Stimulated activated CD4-positive, alpha-beta T cell treated with anti-CD3 and anti-CD28 coated beads, Interleukin-2, amount 100 ng/mL, for 24 hours (primary cell): ENCODE measurements around the gene APP.
"Not testable (repeated sequence)": the region's sequence is repeated elsewhere in the genome, so short reads cannot be mapped to it uniquely, and the experiment has no call there.

Source experiments
- DNase-seq, 2 donors: peaks; one replicate each; pipeline ENCODE4 v3.0.0-alpha.2; 2020

The APP gene

GRCh38 chr21:26057477-26058170, 112.9 kb downstream of the APP start:
- DNase-seq, result no peak

GRCh38 chr21:26055841-26056264, 114.7 kb downstream of the APP start:
- no peak for DNase-seq

GRCh38 chr21:26055010-26055409, 115.6 kb downstream of the APP start:
- no peak for DNase-seq

DNA sequence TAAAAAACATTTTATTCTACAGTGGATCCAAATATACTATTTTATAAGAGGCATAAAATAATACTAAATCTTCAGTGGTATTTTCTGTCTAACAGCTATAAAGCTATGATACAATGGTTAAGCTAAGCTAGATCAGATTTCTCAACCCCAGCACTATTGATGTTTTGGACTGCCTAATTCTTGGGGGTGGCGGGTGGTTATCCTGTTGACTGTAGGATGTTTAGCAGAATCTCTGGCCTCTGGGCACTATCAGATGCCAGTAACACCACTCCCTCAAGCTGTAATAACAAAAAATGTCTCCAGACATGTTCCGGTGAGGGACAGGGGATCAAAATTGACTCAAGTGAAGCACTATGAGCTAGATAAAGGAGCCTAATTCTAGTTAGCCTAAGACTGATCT, 118.5 kb downstream of the APP start:
- no peak for DNase-seq

GRCh38 chr21:26050857-26051256, 119.7 kb downstream of the APP start:
- no peak for DNase-seq

- no peak for DNase-seq
These were observed 120.8 kb downstream of the APP start for GRCh38 chr21:26049803-26050202.

DNA sequence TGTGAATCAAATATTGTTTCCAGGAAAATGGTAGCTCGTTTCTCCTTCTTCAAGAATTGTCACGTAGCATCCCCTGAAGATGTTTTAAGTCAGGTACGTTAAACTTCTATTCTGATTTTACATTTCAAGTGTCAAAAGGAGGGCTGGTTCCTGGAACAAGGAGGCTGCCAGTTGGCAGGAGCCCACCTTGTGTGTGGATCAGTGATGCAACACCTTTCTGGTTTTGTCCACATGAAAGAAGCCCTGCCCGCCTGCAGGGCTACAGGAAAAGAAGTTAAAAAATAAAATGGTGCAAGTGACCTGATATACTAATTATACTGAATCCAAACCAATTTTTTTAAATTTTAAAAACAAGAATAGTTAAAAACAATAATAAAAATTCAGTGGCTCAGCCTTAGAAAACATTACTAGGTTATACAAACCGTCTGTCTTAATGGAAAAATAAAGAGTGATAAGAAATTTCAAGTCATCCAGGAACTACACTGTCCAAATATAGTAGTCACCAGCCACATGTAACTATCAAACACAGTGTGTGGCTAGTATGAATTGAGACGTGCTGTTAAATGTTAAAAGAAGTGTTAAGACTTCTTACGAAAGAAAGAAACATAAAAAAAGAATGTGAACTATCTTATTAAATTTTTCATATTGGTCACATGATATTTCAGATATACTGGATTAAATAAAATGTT, 123.1 kb downstream of the APP start:
- no peak for DNase-seq

GRCh38 chr21:26043891-26044290, 126.7 kb downstream of the APP start:
- no peak for DNase-seq

DNA sequence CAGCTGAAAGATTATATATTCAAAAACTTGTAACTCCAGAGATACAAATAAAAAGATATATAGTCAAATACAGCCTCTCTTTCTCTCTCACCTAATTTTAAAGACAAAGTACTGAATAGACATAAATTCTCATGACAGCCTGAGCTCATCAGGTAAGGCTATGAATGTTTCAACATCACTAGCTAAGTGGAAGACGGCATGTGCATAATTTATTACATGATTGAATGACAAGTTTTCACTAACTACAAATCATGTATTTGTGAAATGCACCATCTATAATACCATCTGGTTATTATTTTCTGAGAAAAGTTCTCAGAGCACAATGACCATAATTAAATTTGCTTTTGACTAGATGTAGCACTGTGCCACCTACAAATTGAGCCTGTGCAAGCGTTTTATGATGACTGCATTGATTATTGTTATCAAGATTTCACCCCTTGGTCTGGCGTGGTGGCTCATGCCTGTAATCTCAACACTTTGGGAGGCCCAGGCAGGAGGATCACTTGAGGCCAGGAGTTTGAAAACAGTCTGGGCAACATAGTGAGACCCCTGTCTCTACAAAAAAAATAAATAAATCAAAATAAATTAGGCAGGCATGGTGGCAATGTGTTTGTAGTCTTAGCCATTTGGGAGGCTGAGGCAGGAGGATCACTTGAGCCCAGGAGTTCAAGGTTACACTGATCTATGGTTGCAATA, 128.2 kb downstream of the APP start:
- DNase-seq, result no peak

GRCh38 chr21:26041431-26042180, 129.0 kb downstream of the APP start:
- DNase-seq, result no peak

DNA sequence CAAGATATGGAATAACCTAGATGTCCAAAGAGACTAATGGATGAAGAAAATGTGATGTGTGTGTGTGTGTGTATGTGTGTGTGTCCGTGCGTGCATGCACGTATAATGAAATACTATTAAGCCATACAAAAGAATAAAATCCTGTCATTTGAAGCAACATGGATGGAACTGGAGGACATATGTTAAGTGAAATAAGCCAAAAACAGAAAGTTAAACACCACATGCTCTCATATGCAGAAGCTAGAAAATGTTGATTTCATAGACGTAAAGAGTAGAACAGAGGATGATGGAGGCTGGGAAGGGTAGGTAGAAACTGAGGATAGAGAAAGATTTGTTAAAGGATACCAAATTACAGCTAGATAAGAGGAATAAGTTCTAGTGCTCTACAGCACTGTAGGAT, 133.7 kb downstream of the APP start:
- no peak for DNase-seq

DNA sequence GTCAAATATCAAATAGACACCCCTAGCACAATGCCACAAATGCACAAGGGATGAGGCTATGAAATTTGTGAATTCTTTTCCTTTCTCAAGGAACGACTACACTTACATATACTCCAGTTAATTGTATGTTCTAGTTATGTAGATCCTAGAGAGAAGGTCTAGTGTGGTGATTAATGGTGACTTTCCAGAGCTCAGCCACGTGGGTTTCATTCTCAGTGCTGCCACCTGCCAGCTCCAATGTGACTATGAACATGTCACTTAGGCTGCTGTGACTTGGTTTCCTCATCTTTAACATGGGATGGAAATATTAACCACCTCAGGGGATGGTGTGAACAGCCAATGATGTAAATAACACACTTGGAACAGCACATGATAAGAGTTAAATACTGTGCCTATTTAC, 138.3 kb downstream of the APP start:
- DNase-seq, result peak in 1 of 2 donors; percentile 7

DNA sequence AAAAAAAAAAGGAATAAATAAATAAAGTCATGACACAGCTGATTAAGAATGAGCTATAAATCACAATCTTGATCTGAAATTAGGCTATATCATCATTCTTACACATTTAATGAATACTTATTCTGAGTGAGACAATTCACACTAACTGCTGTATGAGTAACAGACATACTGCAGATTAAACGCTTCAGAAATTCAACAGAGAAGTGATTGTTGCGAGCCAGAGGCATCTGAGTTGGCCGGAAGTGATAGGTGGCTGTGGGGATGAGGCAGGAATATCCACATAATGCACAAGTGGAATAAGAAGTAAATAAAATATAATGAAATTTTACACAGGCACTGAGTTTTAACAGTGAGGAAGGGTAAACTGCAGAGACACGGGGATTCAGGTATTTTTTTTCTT, 142.4 kb downstream of the APP start:
- no peak for DNase-seq

DNA sequence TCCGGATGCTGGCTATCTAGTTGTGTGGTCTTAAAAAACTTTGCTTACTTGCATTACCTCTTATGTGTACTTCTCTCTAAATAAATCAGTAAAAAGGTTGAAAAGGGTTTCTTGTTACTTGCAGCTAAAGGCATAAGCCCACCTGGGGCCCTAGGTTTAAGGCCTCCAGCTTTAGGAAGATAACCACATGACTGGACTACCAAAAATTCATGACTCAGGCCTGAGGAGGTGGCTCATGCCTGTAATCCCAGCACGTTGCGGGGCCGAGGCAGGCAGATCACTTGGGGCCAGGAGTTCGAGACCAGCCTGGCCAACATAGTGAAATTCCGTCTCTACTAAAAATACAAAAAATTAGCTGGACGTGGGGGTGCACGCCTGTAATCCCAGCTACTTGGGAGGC, 142.9 kb downstream of the APP start:
- DNase-seq, result no peak

DNA sequence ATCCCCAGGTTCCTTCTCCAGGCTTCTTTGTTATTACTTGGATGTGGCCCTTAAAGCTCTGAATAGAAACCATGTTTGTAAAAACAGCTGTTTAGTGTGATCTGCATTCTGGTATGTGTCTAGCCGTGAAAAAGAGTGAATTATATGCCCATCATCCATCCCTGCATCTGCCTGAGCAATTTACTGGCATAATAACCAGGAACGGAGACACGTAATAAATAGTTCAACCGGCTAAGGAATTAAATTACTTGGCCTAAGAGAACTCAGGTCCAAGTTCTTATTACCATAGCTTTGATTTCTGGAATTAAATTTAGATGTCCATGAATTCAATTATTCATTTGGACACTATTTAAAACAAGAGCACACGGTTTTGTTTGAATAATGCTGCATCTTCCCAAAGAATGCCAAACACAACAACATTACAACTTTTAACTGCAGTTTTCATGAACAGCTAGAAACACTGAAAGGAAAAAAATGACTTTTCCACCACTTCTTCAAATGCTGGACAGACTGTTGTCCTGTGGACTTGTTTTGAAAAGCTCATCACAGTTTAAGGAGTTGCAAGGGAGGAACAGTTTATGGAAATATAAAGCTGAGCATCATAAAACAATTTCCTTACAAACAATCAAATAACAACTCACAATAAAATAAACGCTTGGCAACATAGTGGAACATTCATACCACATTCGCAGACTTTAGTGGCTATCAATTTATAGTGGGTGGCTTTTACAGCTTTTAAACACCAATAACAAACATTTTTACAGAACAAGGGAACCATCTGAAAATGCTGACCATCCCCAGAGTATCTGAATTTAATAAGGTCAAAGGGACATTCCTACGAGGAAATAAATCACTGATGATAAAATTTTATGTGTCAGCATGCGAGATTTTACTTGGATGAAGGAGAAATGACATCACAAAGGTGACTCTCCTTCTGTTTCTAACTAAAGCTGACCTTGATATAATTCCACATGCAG, 144.7 kb downstream of the APP start:
- no peak for DNase-seq

- DNase-seq, result not testable (repeated sequence)
These were observed 147.2 kb downstream of the APP start for GRCh38 chr21:26023406-26023805.

GRCh38 chr21:26022598-26023337, 147.8 kb downstream of the APP start:
- not testable (repeated sequence) for DNase-seq

- no peak for DNase-seq
These were observed 150.1 kb downstream of the APP start for GRCh38 chr21:26020510-26020909.

DNA sequence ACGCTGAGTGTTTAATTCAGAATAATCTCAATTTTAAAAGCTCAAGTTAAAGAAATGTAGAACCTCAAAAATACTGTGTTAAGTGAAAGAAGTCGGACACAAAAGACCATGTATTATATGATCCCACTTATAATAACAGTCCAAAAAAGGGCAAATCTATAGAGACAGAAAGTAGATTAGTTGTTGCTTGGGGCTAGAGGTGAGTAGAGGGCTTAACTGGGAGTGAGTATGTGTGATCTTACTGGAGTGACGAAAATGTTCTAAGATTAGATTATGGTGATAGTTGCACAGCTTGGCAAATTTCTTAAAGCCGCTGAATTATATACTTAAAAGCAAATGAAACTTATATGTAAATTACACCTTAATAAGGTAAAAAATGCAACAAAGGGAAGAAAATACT, 150.5 kb downstream of the APP start:
- DNase-seq, result no peak

DNA sequence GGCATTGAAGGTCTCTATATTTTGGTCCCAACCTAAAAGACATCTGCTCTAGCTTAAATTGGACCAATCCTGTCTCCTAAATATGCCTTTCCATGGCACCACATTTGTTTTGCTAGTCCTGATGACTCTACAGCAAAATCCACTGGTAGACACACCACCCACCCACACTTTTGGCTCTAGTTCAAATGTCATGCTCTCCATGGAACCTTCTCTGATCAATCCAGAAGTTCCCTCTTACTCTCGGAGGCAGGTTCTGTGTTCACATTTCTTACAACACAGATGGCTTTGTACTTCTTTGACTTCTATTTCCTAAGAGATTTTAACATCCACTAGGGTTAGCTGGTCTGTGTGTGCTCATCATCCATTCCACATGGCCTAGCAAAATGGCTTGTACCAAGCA, 151.3 kb downstream of the APP start:
- no peak for DNase-seq

- no peak for DNase-seq
These were observed 156.6 kb downstream of the APP start for GRCh38 chr21:26013970-26014369.
